K562 (cell line): ENCODE results near the gene CDNF. TPM values are rescaled to one million over a fixed set of nuclear protein-coding genes. Genes with fewer than 3 reads are reported as not detected.

Experiments
- ATAC-seq: fragments of 200-7000 bp; cut with Tn5 transposase; 3 replicates; pipeline ENCODE4 v1.9.1; 2020; ENCODE audit warnings: moderate library complexity
- BruUV-seq: library from RNA; stranded (reverse); fragments of 400-500 nt; replicated peaks from 2 replicates; lab custom pipeline; 2021; lab: Mats Ljungman, UMichigan
- CTCF ChIA-PET: fragments of 300-600 bp; formaldehyde crosslinking; extraction: SDS; loops from one replicate; lab custom pipeline; 2021; ENCODE audit warnings: low intra/inter-chr PET ratio; lab: Yijun Ruan, JAX
- POLR2A ChIA-PET: fragments of 300-600, 350-650 bp; sonication (Branson Sonifier 250); formaldehyde crosslinking; extraction: SDS; loops from one replicate; lab custom pipeline; 2021; ENCODE audit warnings: antibody characterized with exemption, inconsistent platforms; lab: Yijun Ruan, JAX
- DNase-seq, 4 experiments: peaks; one replicate each; pipeline versions ENCODE4 v3.0.0 to v3.0.0-alpha.2; 2011 to 2018; ENCODE audit warnings: low spot score in 3 of 4, mixed read lengths in 3 of 4; ENCODE audit errors: extremely low read depth in 1 of 4
- FAIRE-seq: peaks from 2 replicates; lab custom pipeline; 2011; peaks lifted over from hg19 to GRCh38; lab: Jason Lieb, UNC
- H2AFZ ChIP-seq: 2 replicates; pipeline ENCODE4 v1.6.0; 2011; ENCODE audit warnings: low read depth, low read length, control low read depth, inconsistent platforms
- H3K27ac ChIP-seq: fragments of 200-600 bp; 3 replicates; pipeline ENCODE4 v1.8.0; 2011; ENCODE audit warnings: low read depth, mild to moderate bottlenecking, control low read depth, inconsistent platforms, low read length, moderate library complexity, mixed read lengths; ENCODE audit errors: extremely low read depth
- H3K27me3 ChIP-seq, 2 experiments: fragments of 300-600 bp in 1 of 2; 2 replicates in 1 of 2; 3 replicates in 1 of 2; pipeline versions ENCODE4 v1.6.0 to v1.8.0; 2011; ENCODE audit warnings: inconsistent platforms in 2 of 2, low read length in 2 of 2, mild to moderate bottlenecking in 1 of 2, mixed read lengths in 1 of 2, moderate library complexity in 1 of 2; ENCODE audit not compliant: control insufficient read depth in 2 of 2, insufficient read depth in 2 of 2
- H3K36me3 ChIP-seq: fragments of 300-600 bp; 3 replicates; pipeline ENCODE4 v1.8.0; 2011; ENCODE audit warnings: mild to moderate bottlenecking, low read length, inconsistent platforms; ENCODE audit not compliant: control insufficient read depth, insufficient read depth
- H3K4me1 ChIP-seq, 2 experiments: fragments of 200-600 bp in 1 of 2; replicated peaks in 1 of 2; 2 replicates in 1 of 2; 3 replicates in 1 of 2; pipeline versions ENCODE4 v1.5.1 to v1.8.0; 2011; ENCODE audit warnings: inconsistent platforms in 2 of 2, low read length in 2 of 2, mild to moderate bottlenecking in 1 of 2, mixed read lengths in 1 of 2, moderate library complexity in 1 of 2; ENCODE audit not compliant: control insufficient read depth in 2 of 2, insufficient read depth in 2 of 2
- H3K4me2 ChIP-seq: 2 replicates; pipeline ENCODE4 v1.6.1; 2011; ENCODE audit warnings: low read length, control low read depth, inconsistent platforms, mixed read lengths; ENCODE audit not compliant: insufficient read depth
- H3K4me3 ChIP-seq: fragments of 200-600 bp; sonication (generic), shearing (Covaris generic); 2 replicates; pipeline ENCODE4 v1.5.1; 2016; ENCODE audit warnings: control low read depth, inconsistent platforms
- H3K79me2 ChIP-seq: fragments of 200-600 bp; 3 replicates; pipeline ENCODE4 v1.8.0; 2011; ENCODE audit warnings: low read length, inconsistent platforms; ENCODE audit not compliant: control insufficient read depth, insufficient read depth
- H3K9ac ChIP-seq, 2 experiments: 2 replicates each; pipeline versions ENCODE4 v1.6.0 to v1.6.1; 2011; ENCODE audit warnings: low read depth in 2 of 2, low read length in 2 of 2, control low read depth in 1 of 2, inconsistent platforms in 1 of 2, mild to moderate bottlenecking in 1 of 2, mixed read lengths in 1 of 2; ENCODE audit not compliant: insufficient read depth in 1 of 2
- H3K9me1 ChIP-seq: one replicate; pipeline ENCODE4 v1.6.0; 2011; ENCODE audit warnings: inconsistent platforms, mild to moderate bottlenecking, low read length, moderate library complexity; ENCODE audit not compliant: control insufficient read depth, insufficient read depth
- H3K9me3 ChIP-seq: replicated peaks from 2 replicates; pipeline ENCODE4 v1.5.1; 2011; ENCODE audit warnings: low read depth, low read length, inconsistent platforms; ENCODE audit not compliant: control insufficient read depth, insufficient read depth
- H4K20me1 ChIP-seq: replicated peaks from 2 replicates; pipeline ENCODE4 v1.6.1; 2011; ENCODE audit warnings: low read length, inconsistent platforms, mixed read lengths; ENCODE audit not compliant: control insufficient read depth, insufficient read depth
- COPS2 ChIP-seq: fragments of 450-650 bp; conservative IDR thresholded peaks from 2 replicates; pipeline ENCODE4 v1.6.1; 2016; ENCODE audit warnings: mild to moderate bottlenecking, moderate library complexity
- GABPB1 ChIP-seq: sonication (generic); formaldehyde crosslinking; IDR thresholded peaks from 2 replicates; pipeline ENCODE4 v1.8.0; 2022; ENCODE audit warnings: mild to moderate bottlenecking, missing genetic modification reagents
- HOXB6 ChIP-seq: fragments of 250-450 bp; sonication (Bioruptor Pico); IDR thresholded peaks from 2 replicates; pipeline ENCODE4 v1.5.1; 2022; ENCODE audit warnings: mild to moderate bottlenecking, borderline replicate concordance
- LARP7 ChIP-seq: fragments of 450-650 bp; IDR thresholded peaks from 2 replicates; pipeline ENCODE4 v1.6.1; 2016
- MAZ ChIP-seq, 2 experiments: fragments of 450-650 bp in 1 of 2; sonication (generic) in 1 of 2; formaldehyde crosslinking; IDR thresholded peaks in 1 of 2; conservative IDR thresholded peaks in 1 of 2; 2 replicates each; pipeline versions ENCODE4 v1.4.0 to v1.5.0; 2020; ENCODE audit warnings: mild to moderate bottlenecking in 1 of 2, missing genetic modification reagents in 1 of 2
- PHF20 ChIP-seq: fragments of 450-650 bp; IDR thresholded peaks from 2 replicates; pipeline ENCODE4 v1.6.1; 2018; ENCODE audit not compliant: partially characterized antibody
- WGBS: fragments of 100-300 bp; shearing (Covaris generic); methylation state at CpG from one replicate; pipeline ENCODE4 v1.1.6; 2016; ENCODE audit warnings: low coverage, mixed read lengths; ENCODE audit not compliant: insufficient coverage; ENCODE audit errors: missing lambda C conversion rate; 5-methylcytosine and 5-hydroxymethylcytosine counted together
- in situ Hi-C: fragments of 300-500 bp; cut with MboI; formaldehyde crosslinking; loops from 4 replicates; pipeline ENCODE4 v1.15.0; 2018; ENCODE audit warnings: inconsistent platforms, mixed read lengths
- intact Hi-C: fragments of 100-400 bp; cut with micrococcal nuclease; formaldehyde crosslinking; loops from 2 replicates; pipeline ENCODE4 v1.14.2; 2022
- polyA plus RNA-seq, 8 experiments: library from polyadenylated mRNA; depleted of rRNA in 4 of 8; stranded (reverse) in 5 of 8; unstranded in 3 of 8; fragments of >200 nt; fragmentation: Nextera tagmentation in 2 of 8; fragmentation: Illumina TruSeq in 1 of 8; extraction: Ambion mirVana in 2 of 8; extraction: Trizol in 1 of 8; gene quantifications; 2 replicates each; pipeline versions ENCODE4 v1.2.1 to v1.2.3, GENCODE V29; 2011 to 2014; ENCODE audit warnings: inconsistent platforms in 1 of 8, missing spikeins in 1 of 8
- total RNA-seq, 7 experiments: library from RNA; depleted of rRNA in 6 of 7; stranded (reverse); fragments of >200 nt in 6 of 7; fragmentation: Illumina TruSeq in 2 of 7; extraction: Trizol in 2 of 7; gene quantifications; 2 replicates each; pipeline versions ENCODE4 v1.2.1 to v1.2.3, GENCODE V29; 2011 to 2021; ENCODE audit warnings: low replicate concordance in 1 of 7
- TF ChIP-seq, protein P1 (sequence below): fragments of 250-450 bp; sonication (Bioruptor Pico); IDR thresholded peaks from 2 replicates; pipeline ENCODE4 v1.4.0; 2020
- TF ChIP-seq, protein P2 (sequence below): sonication (generic); formaldehyde crosslinking; IDR thresholded peaks from 2 replicates; pipeline ENCODE4 v1.8.0; 2022; ENCODE audit warnings: mild to moderate bottlenecking, missing genetic modification reagents

CDNF gene
- total and polyA plus RNA-seq, 9 of the 15 experiments (the other 6 are each of a cell fraction or from before 2014, with no cell fraction given) = 0.18 to 1.6 (median 0.61) TPM

DNA sequence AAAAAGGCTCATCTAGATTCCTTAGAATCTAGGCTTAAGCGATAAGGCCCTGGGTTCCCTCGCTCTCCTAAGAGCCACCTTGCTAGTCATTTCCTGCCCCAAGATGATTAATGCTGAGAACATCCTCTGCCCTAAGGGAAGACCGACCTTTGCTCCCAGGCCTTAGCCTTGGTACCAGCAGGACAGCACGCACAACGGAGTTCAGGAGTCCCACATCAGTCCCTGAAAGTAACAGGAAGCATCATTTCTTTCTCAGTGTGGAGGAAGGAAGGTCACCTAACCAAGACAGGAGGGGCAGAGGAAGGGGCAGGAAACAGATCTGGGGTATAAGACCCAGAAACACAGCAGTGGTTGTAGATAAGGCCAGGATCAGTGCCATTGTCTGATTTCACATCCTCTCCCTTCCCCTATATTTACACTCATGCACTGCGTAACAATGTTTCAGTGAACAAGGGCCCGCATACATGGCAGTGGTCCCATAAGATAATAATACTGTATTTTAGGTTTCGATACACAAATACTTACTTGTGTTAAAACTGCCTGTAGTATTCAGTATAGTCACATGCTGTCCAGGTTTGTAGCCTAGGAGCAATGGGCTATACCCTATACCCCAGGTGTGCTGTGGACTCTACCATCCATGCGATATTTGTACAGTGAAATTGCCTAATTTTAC, 55.0 kb downstream of the CDNF start (continued):
- TF ChIP-seq, protein P1, sequence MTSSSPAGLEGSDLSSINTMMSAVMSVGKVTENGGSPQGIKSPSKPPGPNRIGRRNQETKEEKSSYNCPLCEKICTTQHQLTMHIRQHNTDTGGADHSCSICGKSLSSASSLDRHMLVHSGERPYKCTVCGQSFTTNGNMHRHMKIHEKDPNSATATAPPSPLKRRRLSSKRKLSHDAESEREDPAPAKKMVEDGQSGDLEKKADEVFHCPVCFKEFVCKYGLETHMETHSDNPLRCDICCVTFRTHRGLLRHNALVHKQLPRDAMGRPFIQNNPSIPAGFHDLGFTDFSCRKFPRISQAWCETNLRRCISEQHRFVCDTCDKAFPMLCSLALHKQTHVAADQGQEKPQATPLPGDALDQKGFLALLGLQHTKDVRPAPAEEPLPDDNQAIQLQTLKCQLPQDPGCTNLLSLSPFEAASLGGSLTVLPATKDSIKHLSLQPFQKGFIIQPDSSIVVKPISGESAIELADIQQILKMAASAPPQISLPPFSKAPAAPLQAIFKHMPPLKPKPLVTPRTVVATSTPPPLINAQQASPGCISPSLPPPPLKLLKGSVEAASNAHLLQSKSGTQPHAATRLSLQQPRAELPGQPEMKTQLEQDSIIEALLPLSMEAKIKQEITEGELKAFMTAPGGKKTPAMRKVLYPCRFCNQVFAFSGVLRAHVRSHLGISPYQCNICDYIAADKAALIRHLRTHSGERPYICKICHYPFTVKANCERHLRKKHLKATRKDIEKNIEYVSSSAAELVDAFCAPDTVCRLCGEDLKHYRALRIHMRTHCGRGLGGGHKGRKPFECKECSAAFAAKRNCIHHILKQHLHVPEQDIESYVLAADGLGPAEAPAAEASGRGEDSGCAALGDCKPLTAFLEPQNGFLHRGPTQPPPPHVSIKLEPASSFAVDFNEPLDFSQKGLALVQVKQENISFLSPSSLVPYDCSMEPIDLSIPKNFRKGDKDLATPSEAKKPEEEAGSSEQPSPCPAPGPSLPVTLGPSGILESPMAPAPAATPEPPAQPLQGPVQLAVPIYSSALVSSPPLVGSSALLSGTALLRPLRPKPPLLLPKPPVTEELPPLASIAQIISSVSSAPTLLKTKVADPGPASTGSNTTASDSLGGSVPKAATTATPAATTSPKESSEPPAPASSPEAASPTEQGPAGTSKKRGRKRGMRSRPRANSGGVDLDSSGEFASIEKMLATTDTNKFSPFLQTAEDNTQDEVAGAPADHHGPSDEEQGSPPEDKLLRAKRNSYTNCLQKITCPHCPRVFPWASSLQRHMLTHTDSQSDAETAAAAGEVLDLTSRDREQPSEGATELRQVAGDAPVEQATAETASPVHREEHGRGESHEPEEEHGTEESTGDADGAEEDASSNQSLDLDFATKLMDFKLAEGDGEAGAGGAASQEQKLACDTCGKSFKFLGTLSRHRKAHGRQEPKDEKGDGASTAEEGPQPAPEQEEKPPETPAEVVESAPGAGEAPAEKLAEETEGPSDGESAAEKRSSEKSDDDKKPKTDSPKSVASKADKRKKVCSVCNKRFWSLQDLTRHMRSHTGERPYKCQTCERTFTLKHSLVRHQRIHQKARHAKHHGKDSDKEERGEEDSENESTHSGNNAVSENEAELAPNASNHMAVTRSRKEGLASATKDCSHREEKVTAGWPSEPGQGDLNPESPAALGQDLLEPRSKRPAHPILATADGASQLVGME (CRISPR knock-in tag) = no peak
- TF ChIP-seq PHF20 (no peak), MAZ (CRISPR knock-in tag; conservative IDR thresholded peaks at IDR 0.05 in 1 of 2, IDR thresholded peaks at IDR 0.05 in 1 of 2) (no peak)
- TF ChIP-seq, all 486 proteins: peak for 0

DNA sequence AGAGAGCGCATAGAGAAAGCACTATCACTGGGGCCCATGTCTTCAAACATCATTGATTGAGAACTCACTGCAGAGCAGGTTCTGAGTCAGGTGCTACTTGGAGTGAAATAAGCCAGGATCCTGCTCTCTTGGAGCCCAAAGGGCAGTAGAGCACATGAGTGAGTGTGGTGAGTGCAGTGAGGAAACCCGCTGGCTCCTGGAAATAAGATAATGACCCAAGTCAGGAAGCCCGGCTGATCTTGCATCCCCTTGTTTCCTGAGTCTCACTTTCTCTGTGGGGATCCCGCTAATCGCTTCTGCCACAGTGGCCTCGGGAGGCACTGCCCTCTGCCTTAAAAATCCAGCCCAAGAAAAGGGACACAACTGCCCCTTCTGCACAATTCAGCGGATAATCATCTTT, 56.1 kb downstream of the CDNF start:
- 5% methylated on average over 7 of the region's 7 CpGs for WGBS
- in situ Hi-C loops = no loop called here
- TF ChIP-seq HOXB6 (CRISPR knock-in tag) = no peak
- TF ChIP-seq GABPB1 = no peak
- TF ChIP-seq LARP7 = no peak
- TF ChIP-seq, protein P2, sequence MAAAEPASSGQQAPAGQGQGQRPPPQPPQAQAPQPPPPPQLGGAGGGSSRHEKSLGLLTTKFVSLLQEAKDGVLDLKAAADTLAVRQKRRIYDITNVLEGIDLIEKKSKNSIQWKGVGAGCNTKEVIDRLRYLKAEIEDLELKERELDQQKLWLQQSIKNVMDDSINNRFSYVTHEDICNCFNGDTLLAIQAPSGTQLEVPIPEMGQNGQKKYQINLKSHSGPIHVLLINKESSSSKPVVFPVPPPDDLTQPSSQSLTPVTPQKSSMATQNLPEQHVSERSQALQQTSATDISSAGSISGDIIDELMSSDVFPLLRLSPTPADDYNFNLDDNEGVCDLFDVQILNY (CRISPR knock-in tag) = no peak
- TF ChIP-seq COPS2 = no peak

More for the DNA sequence above, 56.1 kb downstream of the CDNF start:
- no peaks in the 10 kb centered on the region for H3K79me2 ChIP-seq
- ATAC-seq = no peak
- H3K4me1 ChIP-seq = no peaks in the 10 kb centered on the region
- no peak overlapping the region for H3K9ac ChIP-seq
- H3K4me3 ChIP-seq = no peak overlapping the region
- FAIRE-seq = no peak
- H3K27ac ChIP-seq = no peak overlapping the region
- intact Hi-C loops = no loop called here
- CTCF ChIA-PET = no interaction called here
- no peaks in the 10 kb centered on the region for H3K9me1 ChIP-seq
- DNase-seq = no peak
- peaks cover 3 to 12% of the 10 kb centered on the region in 2 experiments; a peak in 4 of 5 replicates for H3K27me3 ChIP-seq
- no peaks in the 10 kb centered on the region for H3K36me3 ChIP-seq
- H2AFZ ChIP-seq = no peak overlapping the region
- POLR2A ChIA-PET = no interaction called here
- H3K4me2 ChIP-seq = no peak overlapping the region
- no peaks in the 10 kb centered on the region for H4K20me1 ChIP-seq
- BruUV-seq = no TSS peak
- H3K9me3 ChIP-seq = no peaks in the 10 kb centered on the region; the same call in 1 of the 2 replicates
